K562 (cell line): ENCODE results near the gene SMAD3.

ENCODE experiments used
- CTCF ChIP-seq, 3 experiments: IDR thresholded peaks in 2 of 3; conservative IDR thresholded peaks in 1 of 3; 2 replicates each; pipeline ENCODE4 v1.5.1; 2011 to 2012; ENCODE audit warnings: low read length in 3 of 3, mild to moderate bottlenecking in 3 of 3, control low read depth in 2 of 3, improper control_type of control experiment in 1 of 3, inconsistent platforms in 1 of 3, low read depth in 1 of 3, mixed read lengths in 1 of 3, moderate library complexity in 1 of 3; ENCODE audit not compliant: insufficient read depth in 2 of 3
- GATAD2A ChIP-seq: fragments of 450-650 bp; IDR thresholded peaks from 2 replicates; pipeline ENCODE4 v1.6.1; 2017
- SP1 ChIP-seq: sonication (generic); formaldehyde crosslinking; IDR thresholded peaks from 2 replicates; pipeline ENCODE4 v1.8.1; 2022; ENCODE audit warnings: mild to moderate bottlenecking, missing genetic modification reagents

- TF ChIP-seq GATAD2A = no peak
- TF ChIP-seq SP1 (CRISPR knock-in tag) = no peak
- no peak for TF ChIP-seq CTCF (IDR thresholded peaks at IDR 0.05 in 2 of 3, conservative IDR thresholded peaks at IDR 0.05 in 1 of 3; ENCODE audit: insufficient read depth in 2 of 3, low read depth in 1 of 3, low read length in 3 of 3)
Observed at GRCh38 chr15:67049351-67050044, 15.9 kb upstream of the SMAD3 start.
